ENCODE measurements around the gene TOP2B. TPM values are rescaled to one million over a fixed set of nuclear protein-coding genes. Genes with fewer than 3 reads are reported as not detected.

TOP2B gene
- total RNA-seq, 1 experiment from 2014 or later: 181 TPM

DNA sequence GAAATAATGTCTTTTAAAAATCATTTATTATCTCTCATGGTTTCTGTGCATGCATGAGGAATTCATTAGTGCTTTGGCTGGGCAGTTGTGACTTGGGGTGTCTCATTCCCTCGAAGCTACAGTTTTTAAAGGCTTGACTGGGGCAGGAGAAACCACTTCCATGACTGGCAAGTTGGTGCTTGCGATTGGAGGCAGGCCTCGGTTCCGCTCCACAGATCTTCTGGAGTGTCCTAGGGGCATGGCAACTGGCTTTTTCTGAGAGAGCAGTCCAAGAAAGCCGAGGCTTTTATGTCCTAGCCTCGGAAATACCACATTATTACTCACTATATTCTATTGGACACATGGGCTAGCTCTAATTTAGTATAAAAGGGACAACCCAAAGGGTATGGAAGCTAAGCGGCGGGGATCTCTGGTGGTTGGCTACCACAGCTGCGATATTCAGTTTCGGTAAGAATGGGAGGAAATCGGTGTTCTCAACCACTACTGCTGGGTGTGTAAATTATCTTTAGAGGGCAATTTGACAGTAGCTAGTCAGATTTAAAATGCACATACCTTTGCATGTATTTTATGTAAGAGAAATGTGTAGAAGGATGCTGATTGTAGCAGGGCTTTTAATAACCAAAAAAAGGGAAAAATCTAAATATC lies 48.8 kb upstream of the TOP2B start:
- Histone ChIP-seq H2AK5ac (ENCODE audit: insufficient read length, low read length) (no peak overlapping the region), H3K56ac (ENCODE audit: insufficient read length, low read depth, low read length) (no peak overlapping the region), H2BK120ac (ENCODE audit: low read depth, low read length, poor library complexity, severe bottlenecking) (no peak overlapping the region), H4K8ac (replicated peaks; ENCODE audit: insufficient read length, low read depth, low read length) (no peak overlapping the region), H4K20me1 (ENCODE audit: control insufficient read depth, insufficient read depth, insufficient read length) (no peaks in the 10 kb centered on the region), H3T11ph (ENCODE audit: low read length) (no peak overlapping the region), H3K79me2 (ENCODE audit: insufficient read depth, low read length) (no peaks in the 10 kb centered on the region), H4K91ac (ENCODE audit: insufficient read length, low read depth, low read length) (no peak overlapping the region), H3K14ac (ENCODE audit: insufficient read depth, low read length) (no peak overlapping the region), H3K23ac (ENCODE audit: insufficient read length, low read depth, low read length) (no peak overlapping the region), H2BK12ac (ENCODE audit: insufficient read length, low read depth, low read length) (no peak overlapping the region), H3K9me3 (ENCODE audit: control insufficient read depth, low read depth, low read length) (no peaks in the 10 kb centered on the region), H4K5ac (ENCODE audit: insufficient read length, low read depth, low read length) (no peak overlapping the region), H2AFZ (ENCODE audit: low read length) (no peak overlapping the region), H3K4me2 (ENCODE audit: insufficient read depth, insufficient read length, low read length) (no peak overlapping the region), H2BK15ac (ENCODE audit: low read depth, low read length) (no peak overlapping the region), H3K4me1 (ENCODE audit: insufficient read depth, low read length) (no peaks in the 10 kb centered on the region), H2BK5ac (ENCODE audit: insufficient read length, low read length) (no peak overlapping the region), H3K27ac (ENCODE audit: insufficient read length, low read depth, low read length) (no peak overlapping the region), H3K4ac (ENCODE audit: low read depth, low read length) (no peak overlapping the region), H3K79me1 (ENCODE audit: insufficient read depth, low read depth, low read length, poor library complexity, severe bottlenecking) (no peaks in the 10 kb centered on the region), H3K27me3 (ENCODE audit: insufficient read depth, low read length) (no peaks in the 10 kb centered on the region), H3K18ac (ENCODE audit: insufficient read length, low read depth, low read length) (no peak overlapping the region), H2BK20ac (ENCODE audit: low read depth, low read length, poor library complexity, severe bottlenecking) (no peak overlapping the region), H3K9ac (ENCODE audit: extremely low read depth, insufficient read length, low read length) (no peak overlapping the region), H3K23me2 (ENCODE audit: insufficient read length, low read depth, low read length, poor library complexity, severe bottlenecking) (no peaks in the 10 kb centered on the region)
- H3K9me3 Mint-ChIP-seq: peaks cover 0 to 7% of the 10 kb centered on the region in 2 experiments; a peak in 2 of 5 replicates
- H3K27ac Mint-ChIP-seq: peak overlapping the region in 1 of 3 experiments; percentile 49; a peak in 1 of 7 replicates
- H3K27me3 Mint-ChIP-seq (ENCODE audit: low read depth): no peaks in the 10 kb centered on the region; the same call in 1 of the 2 replicates
- WGBS (ENCODE audit: extremely low coverage, insufficient read length, low lambda C conversion rate): no CpG with 5 or more reads among the region's 11 CpGs
- H3K36me3 Mint-ChIP-seq (ENCODE audit: insufficient read depth in 1 of 3, low read depth in 3 of 3): peaks cover 2 to 4% (median 3%) of the 10 kb centered on the region in 3 experiments; a peak in 3 of 7 replicates
- no peak for DNase-seq
- TF ChIP-seq, protein P1, sequence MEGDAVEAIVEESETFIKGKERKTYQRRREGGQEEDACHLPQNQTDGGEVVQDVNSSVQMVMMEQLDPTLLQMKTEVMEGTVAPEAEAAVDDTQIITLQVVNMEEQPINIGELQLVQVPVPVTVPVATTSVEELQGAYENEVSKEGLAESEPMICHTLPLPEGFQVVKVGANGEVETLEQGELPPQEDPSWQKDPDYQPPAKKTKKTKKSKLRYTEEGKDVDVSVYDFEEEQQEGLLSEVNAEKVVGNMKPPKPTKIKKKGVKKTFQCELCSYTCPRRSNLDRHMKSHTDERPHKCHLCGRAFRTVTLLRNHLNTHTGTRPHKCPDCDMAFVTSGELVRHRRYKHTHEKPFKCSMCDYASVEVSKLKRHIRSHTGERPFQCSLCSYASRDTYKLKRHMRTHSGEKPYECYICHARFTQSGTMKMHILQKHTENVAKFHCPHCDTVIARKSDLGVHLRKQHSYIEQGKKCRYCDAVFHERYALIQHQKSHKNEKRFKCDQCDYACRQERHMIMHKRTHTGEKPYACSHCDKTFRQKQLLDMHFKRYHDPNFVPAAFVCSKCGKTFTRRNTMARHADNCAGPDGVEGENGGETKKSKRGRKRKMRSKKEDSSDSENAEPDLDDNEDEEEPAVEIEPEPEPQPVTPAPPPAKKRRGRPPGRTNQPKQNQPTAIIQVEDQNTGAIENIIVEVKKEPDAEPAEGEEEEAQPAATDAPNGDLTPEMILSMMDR (conservative IDR thresholded peaks at IDR 0.05): no peak
- no peak overlapping the region for H3K4me3 Mint-ChIP-seq
- H3K4me1 Mint-ChIP-seq: no peaks in the 10 kb centered on the region
